HL-60/S4 treated with retinoic acid at 250 ng/mL for 4 days and 3 days (cell line): Measurements from ENCODE around the gene LGALS3.
"Not testable (repeated sequence)": the region's sequence is repeated elsewhere in the genome, so short reads cannot be mapped to it uniquely, and the experiment has no call there.

Experiments used
- in situ Hi-C: fragments of 300-500 bp; cut with MboI; formaldehyde crosslinking; loops from 2 replicates; pipeline ENCODE4 v1.7.0; 2022; ENCODE audit warnings: low sequenced_read_pairs

LGALS3 gene

GRCh38 chr14:55129086-55129427 is at the start of gene LGALS3:
LGALS3 (plus strand) TSS chr14:55129252; CDS start chr14:55137374, 8,122 bp downstream.
- in situ Hi-C loops = no loop called here

GRCh38 chr14:55079961-55080360 is 49.1 kb upstream of the LGALS3 start:
- in situ Hi-C loops = not testable (repeated sequence)

GRCh38 chr14:55084401-55085059 is 44.5 kb upstream of the LGALS3 start:
- in situ Hi-C loops = no loop called here

- in situ Hi-C loops = no loop called here
Observed at GRCh38 chr14:55085060-55085660, 43.9 kb upstream of the LGALS3 start.

- in situ Hi-C loops = no loop called here
Observed at GRCh38 chr14:55086938-55087337, 42.1 kb upstream of the LGALS3 start.

- in situ Hi-C loops = no loop called here
Observed at GRCh38 chr14:55088356-55088755, 40.7 kb upstream of the LGALS3 start.

GRCh38 chr14:55092341-55092740 is 36.7 kb upstream of the LGALS3 start:
- in situ Hi-C loops = no loop called here

- in situ Hi-C loops = no loop called here
Observed at GRCh38 chr14:55094292-55095157, 34.5 kb upstream of the LGALS3 start.

- in situ Hi-C loops = no loop called here
Observed at GRCh38 chr14:55097881-55098560, 31.0 kb upstream of the LGALS3 start.

- in situ Hi-C loops = no loop called here
Observed at GRCh38 chr14:55098561-55098898, 30.5 kb upstream of the LGALS3 start.

GRCh38 chr14:55099756-55100155 is 29.3 kb upstream of the LGALS3 start:
- in situ Hi-C loops = no loop called here

GRCh38 chr14:55101698-55102097 is 27.4 kb upstream of the LGALS3 start:
- in situ Hi-C loops = no loop called here

GRCh38 chr14:55102141-55102621 is 26.9 kb upstream of the LGALS3 start:
- in situ Hi-C loops = no loop called here

- in situ Hi-C loops = no loop called here
Observed at GRCh38 chr14:55103005-55103640, 25.9 kb upstream of the LGALS3 start.

- in situ Hi-C loops = no loop called here
Observed at GRCh38 chr14:55103971-55104954, 24.8 kb upstream of the LGALS3 start.

GRCh38 chr14:55105991-55106390 is 23.1 kb upstream of the LGALS3 start:
- in situ Hi-C loops = no loop called here

- in situ Hi-C loops = no loop called here
Observed at GRCh38 chr14:55107766-55108554, 21.1 kb upstream of the LGALS3 start.

- in situ Hi-C loops = no loop called here
Observed at GRCh38 chr14:55109836-55110235, 19.2 kb upstream of the LGALS3 start.
